GM21717 (cell line): ENCODE results near the gene PLEKHH3.
A peak's percentile ranks its signal among the peaks of the same experiment; 100 is the strongest.

Source experiments
- ATAC-seq: cut with Tn5 transposase; IDR thresholded peaks from one replicate; pipeline ENCODE4 v1.9.1; 2021; ENCODE audit warnings: mild to moderate bottlenecking, moderate library complexity; ENCODE audit not compliant: unreplicated experiment

The PLEKHH3 gene

GRCh38 chr17:42676424-42677011 is at the start of gene PLEKHH3:
TSS of gene PLEKHH3 (minus strand) at chr17:42676994. CDS start at chr17:42676563, 431 bp downstream.
- ATAC-seq, result no peak

GRCh38 chr17:42725143-42725542 is 48.3 kb upstream of the PLEKHH3 start:
- ATAC-seq, result no peak

GRCh38 chr17:42723636-42724035 is 46.8 kb upstream of the PLEKHH3 start:
- no peak for ATAC-seq

GRCh38 chr17:42720996-42721583 is 44.3 kb upstream of the PLEKHH3 start:
- ATAC-seq, result no peak

GRCh38 chr17:42709561-42709960 is 32.8 kb upstream of the PLEKHH3 start:
- no peak for ATAC-seq

- ATAC-seq, result no peak
Measured at GRCh38 chr17:42708588-42708987, 31.8 kb upstream of the PLEKHH3 start.

- ATAC-seq, result no peak
Measured at GRCh38 chr17:42706732-42707131, 29.9 kb upstream of the PLEKHH3 start.

GRCh38 chr17:42704837-42705494 is 28.2 kb upstream of the PLEKHH3 start:
- peak; percentile 55 for ATAC-seq

GRCh38 chr17:42704490-42704836 is 27.7 kb upstream of the PLEKHH3 start:
- ATAC-seq, result peak; percentile 19

- ATAC-seq, result no peak
Measured at GRCh38 chr17:42702446-42702845, 25.7 kb upstream of the PLEKHH3 start.

- ATAC-seq, result no peak
Measured at GRCh38 chr17:42700586-42701289, 23.9 kb upstream of the PLEKHH3 start.

GRCh38 chr17:42699415-42699740 is 22.6 kb upstream of the PLEKHH3 start:
- no peak for ATAC-seq

- no peak for ATAC-seq
Measured at GRCh38 chr17:42698736-42699414, 22.1 kb upstream of the PLEKHH3 start.

GRCh38 chr17:42697108-42697811 is 20.5 kb upstream of the PLEKHH3 start:
- no peak for ATAC-seq

- ATAC-seq, result no peak
Measured at GRCh38 chr17:42695500-42695899, 18.7 kb upstream of the PLEKHH3 start.

GRCh38 chr17:42694524-42694923 is 17.7 kb upstream of the PLEKHH3 start:
- no peak for ATAC-seq

- no peak for ATAC-seq
Measured at GRCh38 chr17:42692489-42692888, 15.7 kb upstream of the PLEKHH3 start.

GRCh38 chr17:42691021-42691545 is 14.3 kb upstream of the PLEKHH3 start:
- ATAC-seq, result no peak

GRCh38 chr17:42690596-42690995 is 13.8 kb upstream of the PLEKHH3 start:
- ATAC-seq, result no peak

GRCh38 chr17:42687707-42688320 is 11.0 kb upstream of the PLEKHH3 start:
- ATAC-seq, result no peak
